HG03457 (cell line): ENCODE results near the gene SOX8.

ENCODE experiments used
- ATAC-seq: cut with Tn5 transposase; IDR thresholded peaks from one replicate; pipeline ENCODE4 v1.9.1; 2021; ENCODE audit warnings: moderate number of reproducible peaks; ENCODE audit not compliant: unreplicated experiment

SOX8 gene

GRCh38 chr16:1003391-1004347 is 22.1 kb downstream of the SOX8 start:
- ATAC-seq, result no peak

DNA sequence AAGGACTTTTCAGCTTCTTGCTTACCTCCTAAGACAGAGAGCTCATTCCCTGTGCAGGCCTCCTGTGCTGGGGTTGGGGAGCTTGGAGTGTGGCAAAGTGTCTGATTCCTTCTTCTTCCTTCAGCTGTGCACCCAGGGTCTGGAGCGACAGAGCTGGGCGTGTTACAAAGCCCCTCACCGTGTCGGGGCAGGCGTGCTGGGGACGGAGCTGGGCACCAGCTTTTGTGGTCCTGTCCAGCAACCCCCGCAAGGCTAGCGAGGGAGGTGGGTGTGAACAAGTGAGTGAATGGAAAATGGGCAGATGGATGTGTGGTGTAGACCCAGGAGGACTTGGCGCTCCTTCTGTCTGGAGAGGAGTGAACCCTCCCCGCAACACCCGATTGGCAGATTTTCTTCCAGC is 23.7 kb downstream of the SOX8 start:
- no peak for ATAC-seq

GRCh38 chr16:1006781-1007180 is 25.2 kb downstream of the SOX8 start:
- ATAC-seq, result no peak

- no peak for ATAC-seq
Observed at GRCh38 chr16:1007284-1007850, 25.8 kb downstream of the SOX8 start.

- ATAC-seq, result no peak
Observed at GRCh38 chr16:1008085-1008484, 26.5 kb downstream of the SOX8 start.

DNA sequence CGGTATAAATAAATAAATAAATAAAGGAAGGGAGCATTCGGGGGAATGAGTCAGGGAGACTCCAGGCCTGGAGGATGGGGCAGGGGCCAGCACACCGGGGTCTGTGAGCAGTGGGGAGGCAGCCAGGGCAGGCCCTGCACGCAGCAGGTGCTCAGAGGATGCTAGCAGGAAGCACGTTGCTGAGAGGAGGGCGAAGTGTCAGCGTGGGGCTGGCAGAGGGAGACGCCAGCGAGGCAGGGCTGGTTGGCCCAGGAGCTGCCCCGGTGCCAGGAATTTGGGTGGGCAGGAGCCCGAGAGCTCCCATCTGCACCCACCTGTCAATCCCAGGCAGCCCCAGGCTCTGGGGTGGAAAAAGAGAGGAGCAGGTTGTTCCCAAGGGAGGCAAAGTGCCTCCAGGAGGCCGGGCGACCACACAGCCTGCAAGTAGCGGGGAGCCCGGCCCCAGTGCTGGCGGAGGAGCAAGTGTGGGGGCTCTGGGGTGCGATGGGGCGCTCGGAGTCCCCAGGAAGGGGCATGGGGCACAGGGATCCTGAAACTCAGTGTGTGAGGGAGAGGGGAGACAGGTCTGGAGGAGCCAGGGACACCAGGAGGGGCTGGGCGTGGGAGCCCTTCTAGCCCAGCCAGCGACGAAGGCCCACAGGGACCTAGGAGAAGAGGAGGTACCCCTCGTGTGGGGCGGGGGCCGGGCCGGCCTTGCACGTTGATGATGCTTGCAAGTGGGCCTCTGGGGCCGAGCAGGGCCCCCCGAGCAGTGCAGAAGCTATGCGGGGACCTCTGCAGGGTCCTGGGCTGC is 28.0 kb downstream of the SOX8 start:
- no peak for ATAC-seq

- no peak for ATAC-seq
Observed at GRCh38 chr16:1010251-1010650, 28.7 kb downstream of the SOX8 start.

GRCh38 chr16:1010815-1011214 is 29.2 kb downstream of the SOX8 start:
- ATAC-seq, result no peak

DNA sequence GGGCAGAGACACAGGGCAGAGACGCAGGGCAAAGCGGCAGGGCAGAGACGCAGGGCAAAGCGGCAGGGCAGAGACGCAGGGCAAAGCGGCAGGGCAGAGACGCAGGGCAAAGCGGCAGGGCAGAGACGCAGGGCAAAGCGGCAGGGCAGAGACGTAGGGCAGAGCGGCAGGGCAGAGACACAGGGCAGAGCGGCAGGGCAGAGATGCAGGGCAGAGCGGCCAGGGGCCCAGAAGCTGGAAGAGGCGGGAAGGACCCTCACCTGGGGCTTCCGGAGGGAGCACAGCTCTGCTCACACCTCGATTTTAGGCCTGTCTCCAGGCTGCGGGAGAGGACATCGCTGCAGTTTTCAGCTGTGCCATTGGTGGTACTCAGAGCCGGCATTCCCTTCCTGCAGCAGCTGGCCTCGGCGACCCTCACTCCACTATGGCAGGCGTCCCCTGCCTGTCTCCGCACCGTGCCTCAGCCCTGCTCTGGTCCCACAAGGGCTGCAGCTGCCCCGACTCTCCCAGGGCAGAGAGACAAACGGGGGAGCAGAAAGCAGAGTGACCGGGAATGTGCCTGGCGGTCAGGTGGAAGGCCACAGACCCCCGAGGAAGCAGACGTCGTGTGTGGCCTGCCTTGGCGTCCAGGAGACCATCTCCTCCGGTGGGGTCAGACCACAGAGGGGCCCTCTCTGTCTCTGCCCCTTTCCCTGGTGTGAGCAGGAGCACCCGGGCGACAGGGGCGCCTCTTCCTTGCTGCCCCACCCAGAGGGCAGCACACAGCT is 29.9 kb downstream of the SOX8 start:
- no peak for ATAC-seq

DNA sequence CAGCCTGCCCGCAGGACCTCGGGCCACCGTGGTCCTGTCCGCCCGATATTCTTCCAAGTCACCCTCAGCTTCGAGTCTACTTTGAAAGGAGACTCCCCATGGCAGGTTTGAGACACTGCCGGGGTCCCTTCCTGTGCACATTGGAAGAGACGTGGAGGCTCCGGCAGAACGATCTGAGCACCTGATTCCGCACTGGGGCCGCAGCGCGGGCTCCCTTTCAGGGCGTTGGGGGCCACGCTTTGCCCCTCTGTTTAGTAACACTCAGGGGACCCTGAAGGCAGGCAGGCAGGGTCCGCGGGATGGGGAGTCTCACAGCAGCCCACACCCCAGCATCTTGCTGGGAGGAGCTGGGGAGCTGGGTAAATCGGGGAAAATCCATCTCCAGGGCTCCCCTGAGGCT is 30.6 kb downstream of the SOX8 start:
- no peak for ATAC-seq

DNA sequence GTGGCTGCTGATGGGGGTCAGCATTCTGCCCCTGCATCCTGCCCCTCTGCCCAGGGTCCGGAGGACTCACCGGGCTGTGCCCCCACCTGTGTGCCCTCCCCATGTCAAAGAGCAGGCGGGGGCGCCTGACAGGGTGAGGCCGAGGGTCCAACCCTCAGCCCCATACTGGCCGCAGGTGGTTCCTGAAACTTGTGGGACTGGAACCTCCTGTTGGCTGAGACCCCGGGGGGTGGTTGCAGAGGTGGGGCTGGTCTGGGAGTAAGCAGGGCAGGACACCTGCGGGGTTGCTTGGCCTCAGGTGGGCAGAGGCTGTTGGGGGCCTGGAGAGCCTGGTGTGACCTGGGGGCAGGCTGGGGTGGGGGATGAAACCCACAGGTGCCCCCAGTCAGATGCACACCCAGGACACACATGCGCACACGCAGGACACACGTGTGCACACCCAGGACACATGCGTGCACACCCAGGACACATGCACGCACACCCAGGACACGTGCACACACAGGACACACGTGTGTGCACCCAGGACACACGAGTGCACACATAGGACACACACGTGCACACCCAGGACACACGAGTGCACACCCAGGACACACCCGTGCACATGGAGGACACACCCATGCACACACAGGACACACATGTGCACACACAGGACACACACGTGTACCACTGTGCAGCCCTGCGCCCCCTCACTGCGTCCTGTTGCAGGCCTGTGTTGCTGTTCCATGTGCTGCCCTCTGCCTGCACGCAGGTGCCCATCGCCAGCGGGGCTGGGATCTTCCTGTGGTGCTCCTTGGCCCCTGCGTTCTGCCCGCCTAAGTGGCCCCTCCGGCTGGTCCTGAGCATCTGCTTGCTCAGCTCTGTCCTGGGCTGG is 31.4 kb downstream of the SOX8 start:
- no peak for ATAC-seq

- no peak for ATAC-seq
Observed at GRCh38 chr16:1013593-1013900, 32.0 kb downstream of the SOX8 start.

DNA sequence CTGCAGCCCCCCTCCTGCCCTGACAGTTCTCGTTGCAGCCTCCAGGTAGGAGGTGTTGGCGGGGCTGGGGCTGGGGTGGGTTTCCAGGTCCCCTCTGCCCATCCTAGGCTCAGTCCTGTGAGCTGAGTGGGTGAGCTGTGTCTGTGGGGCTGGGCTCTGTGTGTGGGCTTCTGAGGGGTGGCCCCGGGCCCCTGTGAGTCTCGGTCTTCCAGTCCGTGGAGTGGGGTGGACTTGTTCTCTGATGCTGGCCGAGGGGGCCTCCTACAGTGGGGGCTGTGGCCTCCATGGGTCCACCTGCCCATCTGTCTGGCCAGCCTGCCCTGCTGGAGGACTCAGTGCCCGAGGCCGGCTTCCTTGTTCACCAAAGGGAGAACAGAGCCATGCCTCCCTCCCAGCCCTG is 32.7 kb downstream of the SOX8 start:
- ATAC-seq, result no peak

- ATAC-seq, result no peak
Observed at GRCh38 chr16:1014771-1015495, 33.4 kb downstream of the SOX8 start.

GRCh38 chr16:1018447-1019198 is 37.1 kb downstream of the SOX8 start:
- no peak for ATAC-seq

DNA sequence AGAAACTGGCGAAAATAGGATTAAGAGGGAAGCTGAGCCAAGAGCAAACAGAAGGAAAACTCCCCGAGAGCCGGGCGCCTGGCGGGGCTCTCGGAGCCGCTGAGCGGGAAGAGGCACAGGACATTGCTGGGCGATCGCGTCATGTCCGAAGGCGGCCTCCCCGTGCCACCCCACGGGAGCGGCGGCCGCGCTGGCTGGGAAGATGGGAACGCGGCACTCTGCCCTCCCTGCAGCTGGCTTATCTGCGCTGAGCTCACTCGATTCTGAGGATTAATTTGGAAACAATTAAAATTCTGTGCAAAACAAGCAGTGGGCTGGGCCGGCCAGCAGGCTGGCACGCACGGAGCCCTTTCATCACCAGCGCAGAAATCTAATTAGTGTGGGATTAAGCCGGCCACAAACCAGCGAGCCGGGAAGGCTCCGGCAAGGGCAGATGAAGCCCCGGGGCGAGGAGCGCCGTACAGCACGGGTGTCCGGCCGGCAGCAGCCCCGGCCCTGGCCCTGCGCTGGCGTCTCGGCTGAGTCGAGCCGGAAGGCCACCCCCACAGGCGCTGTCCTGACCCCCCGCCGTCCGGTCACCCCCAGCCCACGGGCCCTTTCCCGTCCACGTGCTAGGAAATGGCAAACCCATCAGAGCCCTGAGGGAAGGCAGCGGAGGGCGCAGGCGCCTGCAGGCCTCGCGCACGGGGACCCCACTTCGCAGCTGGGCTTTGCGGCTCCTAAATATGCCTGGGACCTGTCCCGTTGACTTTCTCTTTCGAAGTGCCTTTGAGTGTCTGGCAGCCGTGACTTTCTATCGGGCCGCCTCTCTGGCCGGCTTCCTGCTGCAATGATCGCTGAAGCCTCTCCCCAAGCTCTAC is 37.9 kb downstream of the SOX8 start:
- ATAC-seq, result no peak

GRCh38 chr16:1020091-1020399 is 38.5 kb downstream of the SOX8 start:
- ATAC-seq, result no peak

GRCh38 chr16:1020591-1020990 is 39.0 kb downstream of the SOX8 start:
- ATAC-seq, result no peak
